SH-SY5Y (cell line): ENCODE results near the gene TNS1.

Source experiments
- GATA2 ChIP-seq: IDR thresholded peaks from 2 replicates; pipeline ENCODE4 v1.6.1; 2011; ENCODE audit warnings: mild to moderate bottlenecking, low read depth, low read length
- GATA3 ChIP-seq: IDR thresholded peaks from 2 replicates; pipeline ENCODE4 v1.6.1; 2011; ENCODE audit warnings: low read depth, mild to moderate bottlenecking, low read length, moderate library complexity

GRCh38 chr2:217919204-217919603 lies 83.6 kb downstream of the TNS1 start:
- no peak for TF ChIP-seq GATA2
- no peak for TF ChIP-seq GATA3
